ENCODE measurements around the gene RRM1. TPM values are rescaled to one million over a fixed set of nuclear protein-coding genes. Genes with fewer than 3 reads are reported as not detected.

The RRM1 gene
- total RNA-seq, 2 donors from 2014 or later = 79.2 to 102 TPM

GRCh38 chr11:4063348-4063747, 31.3 kb upstream of the RRM1 start:
- H3K4me1 ChIP-seq (ENCODE audit: control insufficient read depth, insufficient read depth, low read length) = no peaks in the 10 kb centered on the region
- peaks cover 2% of the 10 kb centered on the region for H3K36me3 Mint-ChIP-seq (ENCODE audit: low read depth)
- peaks cover 9% of the 10 kb centered on the region for H3K4me1 Mint-ChIP-seq
- peaks cover 6% of the 10 kb centered on the region for H3K36me3 ChIP-seq (ENCODE audit: control insufficient read depth, insufficient read depth, low read length)
- 90% methylated on average over 1 of the region's 3 CpGs; no CpG with 5 or more reads in 1 of the 2 experiments for WGBS, 2 experiments (ENCODE audit: insufficient coverage in 1 of 2, insufficient read length in 1 of 2)
- no peak overlapping the region for H3K4me3 Mint-ChIP-seq
- no peaks in the 10 kb centered on the region for H3K27me3 Mint-ChIP-seq (ENCODE audit: insufficient read depth)
- no peak overlapping the region for H3K4me3 ChIP-seq (ENCODE audit: low read length)
- H3K27me3 ChIP-seq (ENCODE audit: control insufficient read depth, insufficient read depth, low read length, poor library complexity, severe bottlenecking) = no peaks in the 10 kb centered on the region
- no peaks in the 10 kb centered on the region for H3K9me3 Mint-ChIP-seq
- DNase-seq = no peak
- no peak overlapping the region for H3K27ac ChIP-seq (ENCODE audit: low read depth, low read length)
- no peaks in the 10 kb centered on the region for H3K9me3 ChIP-seq (ENCODE audit: control insufficient read depth, low read length)
- no peak for TF ChIP-seq CTCF (conservative IDR thresholded peaks at IDR 0.05)
- H3K9ac ChIP-seq (ENCODE audit: extremely low read depth, low read length, poor library complexity, severe bottlenecking) = no peak overlapping the region
- H3K27ac Mint-ChIP-seq = no peak overlapping the region

GRCh38 chr11:4064278-4064955, 30.2 kb upstream of the RRM1 start:
- 100% methylated on average over 1 of the region's 1 CpG; no CpG with 5 or more reads in 1 of the 2 experiments for WGBS, 2 experiments (ENCODE audit: insufficient coverage in 1 of 2, insufficient read length in 1 of 2)
- no peaks in the 10 kb centered on the region for H3K27me3 Mint-ChIP-seq (ENCODE audit: insufficient read depth)

GRCh38 chr11:4065086-4065485, 29.5 kb upstream of the RRM1 start:
- Histone ChIP-seq H3K9me3 (ENCODE audit: control insufficient read depth, low read length) (no peaks in the 10 kb centered on the region), H3K27me3 (ENCODE audit: control insufficient read depth, insufficient read depth, low read length, poor library complexity, severe bottlenecking) (no peaks in the 10 kb centered on the region), H3K36me3 (ENCODE audit: control insufficient read depth, insufficient read depth, low read length) (no peaks in the 10 kb centered on the region), H3K4me3 (ENCODE audit: low read length) (no peak overlapping the region), H3K4me1 (ENCODE audit: control insufficient read depth, insufficient read depth, low read length) (no peaks in the 10 kb centered on the region), H3K9ac (ENCODE audit: extremely low read depth, low read length, poor library complexity, severe bottlenecking) (no peak overlapping the region), H3K27ac (ENCODE audit: low read depth, low read length) (no peak overlapping the region)
- Mint-ChIP-seq H3K27ac (no peak overlapping the region), H3K27me3 (ENCODE audit: insufficient read depth) (no peaks in the 10 kb centered on the region), H3K36me3 (ENCODE audit: low read depth) (no peaks in the 10 kb centered on the region), H3K4me3 (no peak overlapping the region), H3K9me3 (no peaks in the 10 kb centered on the region), H3K4me1 (peaks cover 9% of the 10 kb centered on the region)
- 80% methylated on average over 1 of the region's 1 CpG; no CpG with 5 or more reads in 1 of the 2 experiments for WGBS, 2 experiments (ENCODE audit: insufficient coverage in 1 of 2, insufficient read length in 1 of 2)
- peak; percentile 6 for DNase-seq
- no peak for TF ChIP-seq CTCF (conservative IDR thresholded peaks at IDR 0.05)

More at GRCh38 chr11:4064278-4064955, 30.2 kb upstream of the RRM1 start:
- Mint-ChIP-seq H3K4me1 (peaks cover 9% of the 10 kb centered on the region), H3K36me3 (ENCODE audit: low read depth) (peaks cover 2% of the 10 kb centered on the region), H3K27ac (no peak overlapping the region), H3K9me3 (no peaks in the 10 kb centered on the region), H3K4me3 (no peak overlapping the region)
- TF ChIP-seq CTCF (conservative IDR thresholded peaks at IDR 0.05) = no peak
- H3K27me3 ChIP-seq (ENCODE audit: control insufficient read depth, insufficient read depth, low read length, poor library complexity, severe bottlenecking) = no peaks in the 10 kb centered on the region
- no peaks in the 10 kb centered on the region for H3K4me1 ChIP-seq (ENCODE audit: control insufficient read depth, insufficient read depth, low read length)
- DNase-seq = no peak
- no peak overlapping the region for H3K27ac ChIP-seq (ENCODE audit: low read depth, low read length)
- peaks cover 3% of the 10 kb centered on the region for H3K36me3 ChIP-seq (ENCODE audit: control insufficient read depth, insufficient read depth, low read length)
- no peak overlapping the region for H3K4me3 ChIP-seq (ENCODE audit: low read length)
- no peak overlapping the region for H3K9ac ChIP-seq (ENCODE audit: extremely low read depth, low read length, poor library complexity, severe bottlenecking)
- H3K9me3 ChIP-seq (ENCODE audit: control insufficient read depth, low read length) = no peaks in the 10 kb centered on the region

All from endodermal cell (in vitro differentiated cells).